ENCODE results near the gene MRPL45.

- TF ChIP-seq CTCF (IDR thresholded peaks at IDR 0.05; ENCODE audit: insufficient read depth, low read depth, low read length) (no peak), EZH2 (IDR thresholded peaks at IDR 0.05; ENCODE audit: insufficient read depth, low read length) (no peak)
Measured at GRCh38 chr17:38351412-38352222, 54.6 kb downstream of the MRPL45 start, which contains the start of gene SOCS7.
